Measurements from ENCODE around the gene USP49.

The USP49 gene

DNA sequence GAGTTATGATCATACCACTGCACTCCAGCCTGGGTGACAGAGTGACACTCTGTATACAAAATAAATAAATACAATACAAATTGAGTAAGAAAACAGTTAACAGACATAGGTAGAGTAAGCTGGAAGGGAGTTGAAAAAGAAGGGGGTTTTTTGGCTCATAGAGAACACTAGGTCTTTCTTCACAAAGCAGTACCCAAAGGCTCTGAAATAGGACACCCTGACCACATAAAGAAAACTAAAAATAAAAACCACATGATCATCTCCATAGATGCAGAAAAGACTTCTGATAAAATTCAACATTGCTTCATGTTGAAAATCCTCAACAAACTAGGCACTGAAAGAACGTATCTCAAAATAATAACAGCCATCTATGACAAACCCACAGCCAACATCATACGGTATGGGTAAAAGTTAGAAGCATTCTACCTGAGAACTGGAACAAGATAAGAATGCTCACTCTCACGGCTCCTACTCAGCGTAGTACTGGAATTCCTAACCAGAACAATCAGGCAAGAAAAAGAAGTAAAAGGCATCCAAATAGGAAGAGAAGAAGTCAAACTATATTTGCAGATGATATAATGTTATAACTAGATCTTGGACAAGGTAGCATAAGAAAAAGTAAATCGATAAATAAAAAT lies 59.0 kb downstream of the USP49 start:
- no peaks in the 10 kb centered on the region for H3K9me3 ChIP-seq (ENCODE audit: low read length)
- no peaks in the 10 kb centered on the region for H3K4me1 ChIP-seq (ENCODE audit: insufficient read depth, low read length)
- H2AFZ ChIP-seq (ENCODE audit: low read depth, low read length), result no peak overlapping the region

DNA sequence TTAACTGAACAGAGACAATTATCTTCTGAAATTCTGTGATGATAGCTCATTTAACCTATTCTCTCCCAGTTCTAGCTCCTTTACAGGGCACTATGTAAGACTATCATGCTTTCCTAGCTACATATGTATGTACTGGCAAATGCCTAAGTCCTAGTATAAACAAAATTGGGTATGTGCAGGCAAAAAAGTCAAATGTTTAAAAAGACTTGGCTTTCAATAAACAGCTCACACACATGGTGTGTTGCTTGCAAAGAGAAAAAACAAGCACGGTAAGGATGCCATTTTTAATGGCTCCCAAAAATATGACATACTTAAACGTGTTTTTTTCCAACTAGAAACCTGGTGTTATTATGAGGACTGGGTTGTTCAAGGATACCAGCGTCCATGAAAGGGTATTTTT lies 62.9 kb downstream of the USP49 start:
- no peaks in the 10 kb centered on the region for H3K4me1 ChIP-seq (ENCODE audit: insufficient read depth, low read length)
- peaks cover 3% of the 10 kb centered on the region for H3K36me3 ChIP-seq (ENCODE audit: insufficient read depth, low read length)
- H2AFZ ChIP-seq (ENCODE audit: low read depth, low read length), result no peak overlapping the region
- no peak overlapping the region for H3K4me3 ChIP-seq (ENCODE audit: low read length)
- no peaks in the 10 kb centered on the region for H3K9me3 ChIP-seq (ENCODE audit: low read length)
- no peaks in the 10 kb centered on the region for H3K27me3 ChIP-seq (ENCODE audit: insufficient read depth, low read length)

More for the DNA sequence above, 59.0 kb downstream of the USP49 start:
- no peak overlapping the region for H3K4me3 ChIP-seq (ENCODE audit: low read length)
- H3K36me3 ChIP-seq (ENCODE audit: insufficient read depth, low read length), result peaks cover 4% of the 10 kb centered on the region
- no peaks in the 10 kb centered on the region for H3K27me3 ChIP-seq (ENCODE audit: insufficient read depth, low read length)

DNA sequence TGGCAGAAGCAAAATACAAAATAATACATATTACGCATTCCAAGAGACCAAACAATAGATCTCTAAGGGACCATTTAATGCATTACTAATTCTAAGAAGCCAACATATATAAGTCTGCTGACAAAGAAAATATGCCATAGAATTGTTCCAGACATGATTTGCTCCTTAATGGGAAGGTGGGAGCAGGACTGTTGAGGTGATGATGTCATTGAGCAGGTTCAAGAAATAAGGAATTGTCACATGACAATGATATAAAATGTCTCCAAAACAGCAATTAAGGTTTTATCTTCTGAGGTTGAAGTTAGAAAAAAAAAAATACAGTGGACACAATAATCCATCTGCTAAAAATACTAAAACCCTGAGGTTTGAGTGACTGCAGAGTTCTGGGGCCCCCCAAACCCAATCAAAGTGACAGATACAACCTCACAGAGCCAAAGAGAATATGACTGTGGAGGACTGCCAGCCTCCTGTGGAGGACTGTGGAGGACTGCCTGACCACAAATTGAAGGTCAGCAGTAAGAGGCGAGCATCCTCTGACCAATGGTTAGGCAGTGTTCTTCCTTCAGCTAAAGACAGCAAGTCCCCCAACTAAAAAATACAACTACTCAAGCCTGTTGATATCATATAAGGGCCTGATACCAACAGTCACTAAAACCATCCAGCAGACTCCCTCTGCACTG lies 68.7 kb downstream of the USP49 start:
- no peaks in the 10 kb centered on the region for H3K27me3 ChIP-seq (ENCODE audit: insufficient read depth, low read length)
- peaks cover 11% of the 10 kb centered on the region for H3K36me3 ChIP-seq (ENCODE audit: insufficient read depth, low read length)
- H2AFZ ChIP-seq (ENCODE audit: low read depth, low read length), result no peak overlapping the region
- H3K4me1 ChIP-seq (ENCODE audit: insufficient read depth, low read length), result no peaks in the 10 kb centered on the region
- no peaks in the 10 kb centered on the region for H3K9me3 ChIP-seq (ENCODE audit: low read length)
- no peak overlapping the region for H3K4me3 ChIP-seq (ENCODE audit: low read length)

DNA sequence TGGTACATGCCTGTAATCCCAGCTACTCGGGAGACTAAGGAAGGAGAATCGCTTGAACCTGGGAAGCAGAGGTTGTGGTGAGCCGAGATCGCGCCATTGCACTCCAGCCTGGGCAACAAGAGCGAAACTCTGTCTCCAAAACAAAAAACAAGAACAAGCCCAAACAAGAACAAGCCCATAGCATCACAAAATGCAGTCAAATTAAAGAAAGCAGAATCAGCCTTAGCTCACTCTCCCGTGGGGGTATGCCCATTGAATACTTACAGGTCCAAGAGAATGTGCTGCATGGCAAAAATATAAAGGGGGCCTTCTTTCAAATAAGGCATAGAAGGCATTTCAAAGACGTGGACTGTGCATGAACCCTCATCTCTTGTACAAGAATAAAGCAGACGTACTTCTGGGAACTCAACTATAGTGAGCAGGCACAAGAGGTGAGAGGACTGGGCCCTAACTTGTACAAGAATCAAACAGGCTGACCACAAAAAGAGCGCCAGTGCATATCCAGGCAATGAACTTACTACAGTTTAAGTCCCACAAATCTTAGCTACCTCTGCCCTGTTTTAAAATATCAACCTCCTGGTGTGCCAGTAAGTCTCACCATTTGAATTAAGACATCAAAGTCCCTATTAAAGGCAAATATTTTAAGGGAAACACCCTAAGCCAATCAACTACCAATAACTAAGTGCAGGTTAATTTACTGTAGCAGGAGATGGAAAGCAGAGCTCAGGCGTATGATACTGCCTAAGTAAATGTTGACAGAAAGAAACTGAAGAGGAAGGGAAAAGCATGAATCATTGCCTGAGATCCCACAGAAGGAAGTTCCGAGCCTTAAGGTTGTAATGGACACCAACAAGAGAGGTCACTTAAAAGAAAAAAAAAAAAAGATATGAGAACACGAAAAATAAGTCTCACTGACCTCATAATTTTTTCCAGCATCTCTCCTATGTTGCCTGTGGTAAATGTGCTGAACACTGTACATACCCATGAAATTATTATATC lies 70.3 kb downstream of the USP49 start:
- Histone ChIP-seq H2AFZ (ENCODE audit: low read depth, low read length) (no peak overlapping the region), H3K9me3 (ENCODE audit: low read length) (no peaks in the 10 kb centered on the region), H3K27me3 (ENCODE audit: insufficient read depth, low read length) (no peaks in the 10 kb centered on the region), H3K4me1 (ENCODE audit: insufficient read depth, low read length) (no peaks in the 10 kb centered on the region), H3K36me3 (ENCODE audit: insufficient read depth, low read length) (peaks cover 11% of the 10 kb centered on the region), H3K4me3 (ENCODE audit: low read length) (no peak overlapping the region)

DNA sequence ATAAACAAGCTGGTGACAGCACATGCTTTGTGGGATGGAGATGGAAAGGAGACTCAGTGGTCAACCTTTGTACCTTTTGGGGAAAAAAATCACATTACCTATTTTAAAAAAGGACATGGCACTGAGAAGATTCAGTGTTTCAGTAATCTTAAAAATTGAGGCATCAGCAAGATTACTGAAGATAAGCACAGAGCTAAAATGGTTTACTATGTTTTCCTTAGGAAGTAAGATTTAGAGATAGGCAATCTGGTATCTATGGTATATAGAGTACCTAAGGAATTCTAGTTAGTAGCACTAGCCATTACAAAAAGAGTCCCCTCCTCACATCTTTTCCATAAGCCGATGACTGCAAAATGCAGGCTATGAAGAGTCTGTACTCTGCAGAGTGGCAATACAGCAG lies 72.0 kb downstream of the USP49 start:
- H3K4me3 ChIP-seq (ENCODE audit: low read length), result no peak overlapping the region
- H3K36me3 ChIP-seq (ENCODE audit: insufficient read depth, low read length), result peaks cover 9% of the 10 kb centered on the region
- H3K4me1 ChIP-seq (ENCODE audit: insufficient read depth, low read length), result no peaks in the 10 kb centered on the region
- no peaks in the 10 kb centered on the region for H3K27me3 ChIP-seq (ENCODE audit: insufficient read depth, low read length)
- no peak overlapping the region for H2AFZ ChIP-seq (ENCODE audit: low read depth, low read length)
- H3K9me3 ChIP-seq (ENCODE audit: low read length), result no peaks in the 10 kb centered on the region

DNA sequence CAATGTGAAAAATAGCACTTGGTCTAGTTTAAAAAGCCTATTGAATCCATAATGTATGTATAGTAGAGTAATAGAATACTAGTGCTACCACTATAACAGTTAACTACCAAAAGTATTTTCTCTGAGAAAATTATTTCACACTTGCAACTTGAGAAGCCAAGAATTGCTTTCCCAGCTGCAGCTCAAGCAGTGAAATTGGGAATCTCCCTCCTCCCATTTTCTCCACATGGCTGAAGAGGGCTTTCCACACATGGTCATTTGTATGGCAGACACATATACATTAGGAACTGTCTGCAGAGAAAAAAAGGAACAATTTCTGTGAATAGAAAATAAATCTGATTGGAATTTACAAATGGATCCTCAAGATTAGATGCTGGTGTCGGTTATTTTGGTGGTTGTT lies 73.2 kb downstream of the USP49 start:
- peaks cover 9% of the 10 kb centered on the region for H3K36me3 ChIP-seq (ENCODE audit: insufficient read depth, low read length)
- H3K4me1 ChIP-seq (ENCODE audit: insufficient read depth, low read length), result no peaks in the 10 kb centered on the region
- H2AFZ ChIP-seq (ENCODE audit: low read depth, low read length), result no peak overlapping the region
- H3K4me3 ChIP-seq (ENCODE audit: low read length), result no peak overlapping the region
- H3K9me3 ChIP-seq (ENCODE audit: low read length), result no peaks in the 10 kb centered on the region
- H3K27me3 ChIP-seq (ENCODE audit: insufficient read depth, low read length), result no peaks in the 10 kb centered on the region

DNA sequence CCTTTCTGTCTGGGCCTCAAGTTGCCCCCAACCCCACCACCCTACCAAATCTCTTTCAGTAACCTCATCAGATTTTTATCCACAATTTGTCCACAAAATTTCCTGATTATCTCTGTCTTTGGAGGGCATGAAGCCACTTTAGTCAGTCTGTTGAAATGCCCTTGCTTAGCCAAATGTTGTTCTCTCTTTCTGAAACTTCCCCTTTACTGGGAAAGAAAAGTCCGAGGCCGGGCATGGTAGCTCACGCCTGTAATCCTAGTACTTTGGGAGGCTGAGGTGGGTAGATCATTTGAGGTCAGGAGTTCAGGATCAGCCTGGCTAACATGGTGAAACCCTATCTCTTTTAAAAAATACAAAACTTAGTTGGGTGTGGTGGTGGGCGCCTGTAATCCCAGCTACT lies 73.9 kb downstream of the USP49 start:
- Histone ChIP-seq H3K9me3 (ENCODE audit: low read length) (no peaks in the 10 kb centered on the region), H3K4me1 (ENCODE audit: insufficient read depth, low read length) (no peaks in the 10 kb centered on the region), H3K36me3 (ENCODE audit: insufficient read depth, low read length) (peaks cover 9% of the 10 kb centered on the region), H3K27me3 (ENCODE audit: insufficient read depth, low read length) (no peaks in the 10 kb centered on the region), H2AFZ (ENCODE audit: low read depth, low read length) (no peak overlapping the region), H3K4me3 (ENCODE audit: low read length) (no peak overlapping the region)

DNA sequence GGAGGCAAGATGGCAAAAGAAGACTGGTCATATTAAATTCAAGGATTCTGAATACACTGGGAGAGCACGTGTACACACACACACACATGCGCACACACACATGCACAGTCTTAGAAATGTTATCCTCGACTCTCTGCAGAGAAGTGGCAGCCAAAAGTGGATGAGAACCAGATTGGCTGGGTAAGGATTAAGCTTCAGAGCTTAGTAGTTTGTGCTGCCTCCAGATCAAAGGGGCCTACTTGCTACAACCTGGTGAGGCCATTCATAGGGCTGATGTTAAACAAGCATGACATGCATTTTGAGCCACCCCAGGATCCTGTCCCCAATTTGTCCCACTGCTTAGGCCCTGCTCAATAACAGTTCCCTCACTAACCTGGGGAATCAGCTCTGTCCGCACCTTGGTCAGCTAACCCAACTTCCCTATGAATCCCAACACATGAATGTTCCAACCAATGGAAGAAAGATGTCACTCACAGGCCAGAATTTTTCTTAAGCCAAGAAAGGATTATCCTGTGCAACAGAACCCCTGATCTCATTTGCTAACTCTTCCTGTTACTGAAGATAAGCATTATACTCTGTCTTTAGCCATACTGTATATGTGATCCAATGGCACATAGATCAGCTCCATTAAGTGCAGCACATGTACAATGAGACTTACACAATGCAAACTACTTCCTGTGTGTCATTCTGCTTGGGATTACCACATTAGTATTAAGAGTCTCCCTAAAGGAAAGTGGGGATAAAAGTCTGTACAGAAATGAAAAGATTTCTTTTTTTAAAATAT lies 76.7 kb downstream of the USP49 start:
- Histone ChIP-seq H3K4me1 (ENCODE audit: insufficient read depth, low read length) (no peaks in the 10 kb centered on the region), H3K9me3 (ENCODE audit: low read length) (no peaks in the 10 kb centered on the region)

DNA sequence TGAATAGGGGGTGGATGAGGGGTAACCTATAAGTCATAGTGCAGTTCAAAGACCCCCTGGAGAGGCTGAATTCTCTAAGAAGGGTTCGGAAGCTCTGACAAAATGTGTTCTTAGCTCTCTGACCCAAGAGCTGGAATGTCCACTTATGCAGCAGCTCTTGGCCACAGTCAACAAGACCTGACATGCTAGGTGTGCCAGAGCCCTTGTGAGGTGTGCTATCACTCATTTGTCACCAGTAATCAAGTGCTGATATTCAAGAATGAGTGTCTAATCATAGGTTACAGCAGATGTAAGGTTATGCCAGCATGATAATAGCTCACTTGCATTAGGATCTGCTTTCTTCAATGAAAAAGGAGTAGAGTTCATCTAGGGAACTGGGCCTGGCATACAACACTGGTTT lies 79.6 kb downstream of the USP49 start:
- Histone ChIP-seq H3K36me3 (ENCODE audit: insufficient read depth, low read length) (peaks cover 3% of the 10 kb centered on the region), H3K4me3 (ENCODE audit: low read length) (no peak overlapping the region), H2AFZ (ENCODE audit: low read depth, low read length) (no peak overlapping the region), H3K4me1 (ENCODE audit: insufficient read depth, low read length) (no peaks in the 10 kb centered on the region), H3K9me3 (ENCODE audit: low read length) (no peaks in the 10 kb centered on the region), H3K27me3 (ENCODE audit: insufficient read depth, low read length) (no peaks in the 10 kb centered on the region)

More for the DNA sequence above, 76.7 kb downstream of the USP49 start:
- no peak overlapping the region for H3K4me3 ChIP-seq (ENCODE audit: low read length)
- no peak overlapping the region for H2AFZ ChIP-seq (ENCODE audit: low read depth, low read length)
- no peaks in the 10 kb centered on the region for H3K27me3 ChIP-seq (ENCODE audit: insufficient read depth, low read length)
- H3K36me3 ChIP-seq (ENCODE audit: insufficient read depth, low read length), result peaks cover 6% of the 10 kb centered on the region

DNA sequence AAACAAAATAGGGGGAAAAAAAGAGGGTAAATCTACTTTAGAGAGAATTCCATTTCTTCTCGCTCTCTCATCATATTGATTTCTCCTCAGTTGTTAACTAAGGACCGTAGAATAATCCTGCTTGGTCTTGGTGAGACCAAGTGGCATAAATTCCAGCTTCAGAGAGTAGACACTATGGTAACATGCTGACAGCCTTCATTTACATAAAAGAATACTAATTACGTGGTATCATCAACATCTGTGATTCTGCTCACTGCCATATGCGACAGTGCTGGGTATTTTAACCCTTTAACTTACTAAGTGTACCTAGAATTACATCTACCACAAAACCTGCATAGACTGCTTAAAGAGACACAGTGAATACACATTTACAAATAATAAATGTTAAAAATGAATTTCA lies 80.5 kb downstream of the USP49 start:
- peaks cover 3% of the 10 kb centered on the region for H3K36me3 ChIP-seq (ENCODE audit: insufficient read depth, low read length)
- no peak overlapping the region for H2AFZ ChIP-seq (ENCODE audit: low read depth, low read length)
- no peak overlapping the region for H3K4me3 ChIP-seq (ENCODE audit: low read length)
- H3K27me3 ChIP-seq (ENCODE audit: insufficient read depth, low read length), result no peaks in the 10 kb centered on the region
- no peaks in the 10 kb centered on the region for H3K9me3 ChIP-seq (ENCODE audit: low read length)
- H3K4me1 ChIP-seq (ENCODE audit: insufficient read depth, low read length), result no peaks in the 10 kb centered on the region

DNA sequence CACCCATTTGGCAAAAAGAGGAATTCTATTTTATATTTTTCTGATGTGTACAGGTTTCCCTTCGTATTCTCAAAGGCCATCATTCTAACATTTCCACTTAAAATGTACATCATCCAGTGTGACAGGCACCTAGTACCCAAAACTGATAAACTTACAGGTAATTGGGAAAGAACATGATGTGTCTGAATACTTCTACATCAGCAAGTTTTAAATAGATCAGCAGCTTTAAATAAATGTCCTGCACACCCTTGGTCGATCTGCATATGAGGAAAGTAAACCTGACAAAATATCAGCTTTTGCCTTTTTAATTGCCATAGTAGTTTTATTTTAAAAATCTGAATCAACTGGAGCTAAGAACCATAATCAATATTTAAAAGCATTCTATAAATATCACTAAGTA lies 81.2 kb downstream of the USP49 start:
- Histone ChIP-seq H3K4me1 (ENCODE audit: insufficient read depth, low read length) (no peaks in the 10 kb centered on the region), H3K4me3 (ENCODE audit: low read length) (no peak overlapping the region), H3K27me3 (ENCODE audit: insufficient read depth, low read length) (no peaks in the 10 kb centered on the region), H3K9me3 (ENCODE audit: low read length) (no peaks in the 10 kb centered on the region), H3K36me3 (ENCODE audit: insufficient read depth, low read length) (peaks cover 3% of the 10 kb centered on the region), H2AFZ (ENCODE audit: low read depth, low read length) (no peak overlapping the region)

DNA sequence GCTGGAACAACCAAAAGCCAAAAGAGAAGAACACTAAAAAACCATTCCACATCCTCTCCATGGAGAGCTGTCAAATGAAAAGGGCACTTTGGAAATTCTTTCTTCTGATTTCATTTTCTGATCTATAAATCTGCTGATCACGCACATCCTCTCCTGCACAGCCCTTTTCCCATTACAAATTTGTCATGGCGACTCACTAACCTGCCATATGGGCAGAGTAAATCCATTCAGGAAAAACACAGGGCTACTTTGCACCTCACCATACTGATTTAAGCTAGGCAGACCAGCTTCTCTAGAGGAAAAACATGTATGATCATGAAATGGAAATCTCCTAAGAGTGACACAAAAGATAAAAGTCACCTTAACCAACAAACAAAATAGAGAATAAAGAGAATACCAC lies 81.7 kb downstream of the USP49 start:
- H3K9me3 ChIP-seq (ENCODE audit: low read length), result no peaks in the 10 kb centered on the region
- H3K27me3 ChIP-seq (ENCODE audit: insufficient read depth, low read length), result no peaks in the 10 kb centered on the region
- no peak overlapping the region for H2AFZ ChIP-seq (ENCODE audit: low read depth, low read length)
- no peaks in the 10 kb centered on the region for H3K4me1 ChIP-seq (ENCODE audit: insufficient read depth, low read length)
- no peak overlapping the region for H3K4me3 ChIP-seq (ENCODE audit: low read length)
- peaks cover 3% of the 10 kb centered on the region for H3K36me3 ChIP-seq (ENCODE audit: insufficient read depth, low read length)

Measured in neuron (in vitro differentiated cells).